Endothelial cell of coronary artery (primary cell): ENCODE data around the gene PHF3. TPM values are rescaled to one million over a fixed set of nuclear protein-coding genes. Genes with fewer than 3 reads are reported as not detected.

Experiments
- total RNA-seq: library from RNA; depleted of rRNA; stranded (reverse); fragments of >200 nt; gene quantifications from 2 replicates; pipeline ENCODE4 v1.2.3, GENCODE V29; 2014

Gene PHF3, protein sequence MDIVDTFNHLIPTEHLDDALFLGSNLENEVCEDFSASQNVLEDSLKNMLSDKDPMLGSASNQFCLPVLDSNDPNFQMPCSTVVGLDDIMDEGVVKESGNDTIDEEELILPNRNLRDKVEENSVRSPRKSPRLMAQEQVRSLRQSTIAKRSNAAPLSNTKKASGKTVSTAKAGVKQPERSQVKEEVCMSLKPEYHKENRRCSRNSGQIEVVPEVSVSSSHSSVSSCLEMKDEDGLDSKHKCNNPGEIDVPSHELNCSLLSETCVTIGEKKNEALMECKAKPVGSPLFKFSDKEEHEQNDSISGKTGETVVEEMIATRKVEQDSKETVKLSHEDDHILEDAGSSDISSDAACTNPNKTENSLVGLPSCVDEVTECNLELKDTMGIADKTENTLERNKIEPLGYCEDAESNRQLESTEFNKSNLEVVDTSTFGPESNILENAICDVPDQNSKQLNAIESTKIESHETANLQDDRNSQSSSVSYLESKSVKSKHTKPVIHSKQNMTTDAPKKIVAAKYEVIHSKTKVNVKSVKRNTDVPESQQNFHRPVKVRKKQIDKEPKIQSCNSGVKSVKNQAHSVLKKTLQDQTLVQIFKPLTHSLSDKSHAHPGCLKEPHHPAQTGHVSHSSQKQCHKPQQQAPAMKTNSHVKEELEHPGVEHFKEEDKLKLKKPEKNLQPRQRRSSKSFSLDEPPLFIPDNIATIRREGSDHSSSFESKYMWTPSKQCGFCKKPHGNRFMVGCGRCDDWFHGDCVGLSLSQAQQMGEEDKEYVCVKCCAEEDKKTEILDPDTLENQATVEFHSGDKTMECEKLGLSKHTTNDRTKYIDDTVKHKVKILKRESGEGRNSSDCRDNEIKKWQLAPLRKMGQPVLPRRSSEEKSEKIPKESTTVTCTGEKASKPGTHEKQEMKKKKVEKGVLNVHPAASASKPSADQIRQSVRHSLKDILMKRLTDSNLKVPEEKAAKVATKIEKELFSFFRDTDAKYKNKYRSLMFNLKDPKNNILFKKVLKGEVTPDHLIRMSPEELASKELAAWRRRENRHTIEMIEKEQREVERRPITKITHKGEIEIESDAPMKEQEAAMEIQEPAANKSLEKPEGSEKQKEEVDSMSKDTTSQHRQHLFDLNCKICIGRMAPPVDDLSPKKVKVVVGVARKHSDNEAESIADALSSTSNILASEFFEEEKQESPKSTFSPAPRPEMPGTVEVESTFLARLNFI (N-terminal part only)
- 39.8 and 47.8 TPM in 2 replicates for total RNA-seq

DNA sequence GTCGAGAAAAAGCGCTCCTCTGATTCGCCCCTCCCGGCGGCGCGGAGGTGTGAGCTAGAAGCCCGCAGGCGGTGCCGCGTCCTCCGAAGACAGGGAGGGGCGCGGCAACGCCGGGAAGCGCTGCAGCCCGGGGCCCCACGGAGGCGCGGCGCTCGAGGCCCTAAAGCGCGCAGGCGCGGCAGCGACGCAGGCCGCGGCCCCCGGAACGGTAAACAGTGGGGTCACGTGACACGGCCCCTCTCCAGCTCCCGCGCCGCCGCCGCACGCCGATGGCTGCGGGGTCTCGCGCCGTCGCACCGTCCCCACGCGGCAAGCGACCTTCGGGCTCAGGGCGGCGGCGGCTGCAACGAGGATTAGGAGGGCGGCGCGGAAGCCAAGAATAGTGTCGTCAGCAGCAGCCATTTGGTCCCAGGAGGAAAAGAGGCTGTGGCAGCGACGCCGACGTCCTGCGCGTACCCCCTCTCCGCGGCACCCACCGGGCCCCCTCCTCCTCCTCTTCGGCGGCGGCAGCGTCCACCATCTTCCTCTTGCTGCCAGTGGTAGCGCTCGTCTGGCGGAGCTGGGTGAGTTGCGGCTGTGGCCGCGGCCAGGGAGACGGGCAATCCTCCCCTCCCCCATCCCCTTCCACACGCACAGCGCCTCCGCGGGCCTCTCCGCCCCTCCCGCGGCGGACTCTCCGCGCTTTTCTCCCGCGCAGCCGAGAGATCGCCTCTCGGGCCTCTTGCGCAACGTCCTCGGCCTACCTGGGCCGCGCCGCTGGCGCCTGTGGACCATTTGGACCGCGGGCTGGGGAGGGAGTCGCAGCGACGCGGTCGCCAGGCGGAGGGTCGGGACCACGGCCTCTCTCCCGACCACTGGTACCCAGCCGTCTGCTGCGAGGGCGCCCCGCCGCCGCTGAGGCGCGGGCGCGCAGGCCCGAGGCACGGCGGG lies at the start of gene PHF3:
Gene PHF3, plus strand, starts transcription at position 215 of the 930 bp plus-strand sequence. CDS start 10,750 bp downstream, outside the sequence.

Other genes with a start within 250 kb of the PHF3 start
- gene PTP4A1, start 63.3 kb upstream of the PHF3 start, total RNA-seq, result 34.8 and 38.8 TPM in 2 replicates